CD14-positive monocyte (primary cell): Measurements from ENCODE around the gene GRID1. TPM values are rescaled to one million over a fixed set of nuclear protein-coding genes. Genes with fewer than 3 reads are reported as not detected.
"Not testable (repeated sequence)": the region's sequence is repeated elsewhere in the genome, so short reads cannot be mapped to it uniquely, and the experiment has no call there.

Experiments used
- DNase-seq, 3 donors: peaks; one replicate each; pipeline ENCODE4 v3.0.0-alpha.2; 2011 to 2022
- H2AFZ ChIP-seq: 2 replicates; pipeline ENCODE4 v1.6.0; 2012; ENCODE audit warnings: mild to moderate bottlenecking, low read depth, low read length, inconsistent platforms; ENCODE audit not compliant: insufficient read depth, poor library complexity, severe bottlenecking
- H3K27ac ChIP-seq, 2 donors: 1 replicate in 1 of 2; 2 replicates in 1 of 2; pipeline ENCODE4 v1.5.1; 2012 to 2013; ENCODE audit warnings: low read length in 2 of 2, control low read depth in 1 of 2, inconsistent platforms in 1 of 2, low read depth in 1 of 2, mild to moderate bottlenecking in 1 of 2
- H3K27me3 ChIP-seq, 2 donors: one replicate each; pipeline versions ENCODE4 v1.6.0 to v1.6.1; 2011 to 2013; ENCODE audit warnings: low read length in 2 of 2; ENCODE audit not compliant: control insufficient read depth in 2 of 2, insufficient read depth in 2 of 2
- H3K36me3 ChIP-seq, 2 donors: replicated peaks in 1 of 2; 1 replicate in 1 of 2; 2 replicates in 1 of 2; pipeline versions ENCODE4 v1.5.1 to v1.6.1; 2012 to 2013; ENCODE audit warnings: low read length in 2 of 2, control low read depth in 1 of 2, inconsistent platforms in 1 of 2, mild to moderate bottlenecking in 1 of 2; ENCODE audit not compliant: insufficient read depth in 2 of 2, control insufficient read depth in 1 of 2
- H3K4me1 ChIP-seq, 2 donors: 1 replicate in 1 of 2; 2 replicates in 1 of 2; pipeline versions ENCODE4 v1.5.1 to v1.6.1; 2012 to 2013; ENCODE audit warnings: low read length in 2 of 2, control low read depth in 1 of 2, inconsistent platforms in 1 of 2, mild to moderate bottlenecking in 1 of 2, moderate library complexity in 1 of 2; ENCODE audit not compliant: insufficient read depth in 2 of 2, control insufficient read depth in 1 of 2
- H3K4me2 ChIP-seq: replicated peaks from 2 replicates; pipeline ENCODE3; 2012; ENCODE audit warnings: low read length, moderate library complexity, mild to moderate bottlenecking; ENCODE audit not compliant: poor library complexity, severe bottlenecking; ENCODE audit errors: extremely low read depth
- H3K4me3 ChIP-seq, 3 experiments: fragments of 200-600 bp in 1 of 3; sonication (generic) in 1 of 3; replicated peaks in 1 of 3; 1 replicate in 2 of 3; 2 replicates in 1 of 3; pipeline ENCODE4 v1.5.1; 2011 to 2013; ENCODE audit warnings: low read length in 3 of 3, mild to moderate bottlenecking in 3 of 3, control low read depth in 2 of 3, low read depth in 2 of 3, inconsistent platforms in 1 of 3, moderate library complexity in 1 of 3
- H3K79me2 ChIP-seq: 2 replicates; pipeline ENCODE4 v1.6.0; 2012; ENCODE audit warnings: mild to moderate bottlenecking, control low read depth, inconsistent platforms, low read length, moderate library complexity; ENCODE audit not compliant: insufficient read depth
- H3K9ac ChIP-seq: 2 replicates; pipeline ENCODE4 v1.6.0; 2017; ENCODE audit warnings: low read length, mild to moderate bottlenecking; ENCODE audit not compliant: insufficient read depth, poor library complexity, severe bottlenecking
- H3K9me3 ChIP-seq, 2 donors: replicated peaks in 1 of 2; 1 replicate in 1 of 2; 2 replicates in 1 of 2; pipeline versions ENCODE4 v1.5.1 to v1.6.1; 2012 to 2013; ENCODE audit warnings: low read length in 2 of 2, control low read depth in 1 of 2; ENCODE audit not compliant: control insufficient read depth in 1 of 2, insufficient read depth in 1 of 2
- H4K20me1 ChIP-seq: 2 replicates; pipeline ENCODE4 v1.6.0; 2012; ENCODE audit warnings: mild to moderate bottlenecking, low read length, control low read depth, moderate library complexity; ENCODE audit not compliant: insufficient read depth
- H3K27ac Mint-ChIP-seq, 7 donors: one replicate each; pipeline ENCODE4 v1.8.0; 2020; ENCODE audit warnings: mild to moderate bottlenecking in 7 of 7, mixed read lengths in 7 of 7, moderate library complexity in 6 of 7, inconsistent platforms in 2 of 7
- H3K27me3 Mint-ChIP-seq, 3 donors: one replicate each; pipeline ENCODE4 v1.8.0; 2021 to 2022; ENCODE audit warnings: low read depth in 3 of 3, mild to moderate bottlenecking in 3 of 3, mixed read lengths in 3 of 3, moderate library complexity in 3 of 3, inconsistent platforms in 1 of 3
- H3K36me3 Mint-ChIP-seq, 2 donors: one replicate each; pipeline ENCODE4 v1.8.0; 2020; ENCODE audit warnings: mixed read lengths in 2 of 2, inconsistent platforms in 1 of 2, mild to moderate bottlenecking in 1 of 2
- H3K4me1 Mint-ChIP-seq: one replicate; pipeline ENCODE4 v1.8.0; 2020; ENCODE audit warnings: mild to moderate bottlenecking, mixed read lengths
- H3K4me3 Mint-ChIP-seq, 2 donors: one replicate each; pipeline ENCODE4 v1.8.0; 2020; ENCODE audit warnings: mild to moderate bottlenecking in 2 of 2, mixed read lengths in 2 of 2, moderate library complexity in 1 of 2
- H3K9me3 Mint-ChIP-seq, 7 donors: one replicate each; pipeline ENCODE4 v1.8.0; 2020 to 2022; ENCODE audit warnings: mixed read lengths in 7 of 7, mild to moderate bottlenecking in 6 of 7, moderate library complexity in 6 of 7, inconsistent platforms in 2 of 7
- CTCF ChIP-seq: fragments of 200-600 bp; IDR thresholded peaks from one replicate; pipeline ENCODE4 v1.8.0; 2022; ENCODE audit warnings: antibody characterized with exemption, mild to moderate bottlenecking
- whole genome bisulfite sequencing: methylation state at CpG from one replicate; pipeline ENCODE4 v1.1.5; 2013; ENCODE audit warnings: missing lambda C conversion rate; ENCODE audit not compliant: insufficient coverage; 5-methylcytosine and 5-hydroxymethylcytosine counted together
- intact Hi-C, 2 donors: fragments of 100-400 bp; cut with micrococcal nuclease; formaldehyde crosslinking; loops; one replicate each; pipeline versions ENCODE4 v1.15.0 to v1.15.1; 2023
- polyA plus RNA-seq, 3 donors: library from polyadenylated mRNA; depleted of rRNA in 1 of 3; unstranded in 2 of 3; stranded (reverse) in 1 of 3; fragments of 300-500 nt in 2 of 3; fragments of >200 nt in 1 of 3; fragmentation: Illumina TruSeq in 2 of 3; gene quantifications; 1 replicate in 2 of 3; 2 replicates in 1 of 3; pipeline ENCODE4 v1.2.3, GENCODE V29; 2012 to 2021

Gene GRID1
- polyA plus RNA-seq, 3 donors = not detected

- Mint-ChIP-seq H3K36me3 (no peaks in the 10 kb centered on the region), H3K4me3 (no peak overlapping the region), H3K27ac (no peak overlapping the region), H3K4me1 (no peaks in the 10 kb centered on the region), H3K27me3 (peaks cover 0 to 2% (median 1%) of the 10 kb centered on the region in 3 donors), H3K9me3 (peaks cover 0 to 10% (median 2%) of the 10 kb centered on the region in 7 donors)
- no peaks in the 10 kb centered on the region for H3K4me1 ChIP-seq
- H3K36me3 ChIP-seq = no peaks in the 10 kb centered on the region
- H3K4me2 ChIP-seq = no peak overlapping the region
- intact Hi-C loops = no loop called here
- no peak for TF ChIP-seq CTCF
- H4K20me1 ChIP-seq = no peaks in the 10 kb centered on the region
- no CpG with 5 or more reads among the region's 1 CpG for WGBS
- no peak overlapping the region for H3K9ac ChIP-seq
- H3K27ac ChIP-seq = no peak overlapping the region
- no peaks in the 10 kb centered on the region for H3K9me3 ChIP-seq
- no peak overlapping the region for H3K4me3 ChIP-seq
- H3K27me3 ChIP-seq = no peaks in the 10 kb centered on the region
- no peak for DNase-seq
- H3K79me2 ChIP-seq = no peaks in the 10 kb centered on the region
- no peak overlapping the region for H2AFZ ChIP-seq
These were observed 430.4 kb downstream of the GRID1 start for GRCh38 chr10:85936161-85936560.

GRCh38 chr10:85934586-85934985 is 432.0 kb downstream of the GRID1 start:
- Histone ChIP-seq H3K4me1 (no peaks in the 10 kb centered on the region), H3K9ac (no peak overlapping the region), H3K27me3 (no peaks in the 10 kb centered on the region), H3K4me3 (no peak overlapping the region), H2AFZ (no peak overlapping the region), H3K79me2 (no peaks in the 10 kb centered on the region), H3K36me3 (no peaks in the 10 kb centered on the region), H3K4me2 (no peak overlapping the region), H3K9me3 (no peaks in the 10 kb centered on the region), H4K20me1 (no peaks in the 10 kb centered on the region), H3K27ac (no peak overlapping the region)
- no peak for TF ChIP-seq CTCF
- intact Hi-C loops = no loop called here
- no peaks in the 10 kb centered on the region for H3K36me3 Mint-ChIP-seq
- H3K4me3 Mint-ChIP-seq = no peak overlapping the region
- DNase-seq = no peak
- H3K27me3 Mint-ChIP-seq = peaks cover 0 to 2% (median 1%) of the 10 kb centered on the region in 3 donors
- no peak overlapping the region for H3K27ac Mint-ChIP-seq
- no peaks in the 10 kb centered on the region for H3K4me1 Mint-ChIP-seq
- H3K9me3 Mint-ChIP-seq = peaks cover 0 to 7% (median 2%) of the 10 kb centered on the region in 7 donors
- WGBS = no CpG with 5 or more reads among the region's 3 CpGs

GRCh38 chr10:85929993-85930392 is 436.6 kb downstream of the GRID1 start:
- H3K4me3 ChIP-seq, DNase-seq, H3K9me3 ChIP-seq, intact Hi-C loops, H3K4me1 ChIP-seq, H3K36me3 Mint-ChIP-seq, H3K4me2 ChIP-seq, H3K27ac Mint-ChIP-seq, H3K27ac ChIP-seq, H3K79me2 ChIP-seq, H3K9ac ChIP-seq, H3K4me3 Mint-ChIP-seq, H3K27me3 ChIP-seq, H3K36me3 ChIP-seq, H2AFZ ChIP-seq, H3K4me1 Mint-ChIP-seq, H3K9me3 Mint-ChIP-seq, H4K20me1 ChIP-seq, H3K27me3 Mint-ChIP-seq: not testable (repeated sequence)
- WGBS = no CpG with 5 or more reads among the region's 7 CpGs
